ENCODE data around the gene MRPL19.

MRPL19 gene

GRCh38 chr2:75736276-75736675, 89.7 kb downstream of the MRPL19 start:
- DNase-seq (ENCODE audit: low read depth in 2 of 2), result no peak

- DNase-seq (ENCODE audit: low read depth in 2 of 2), result no peak
These were observed 91.4 kb downstream of the MRPL19 start for GRCh38 chr2:75737961-75738360.

All from stimulated activated CD8-positive, alpha-beta memory T cell treated with anti-CD3 and anti-CD28 coated beads, Interleukin-2, amount 100 ng/mL, for 48 hours (primary cell).